HL-60 (cell line): ENCODE results near the gene ATG4A.

ENCODE experiments used
- DNase-seq, 2 experiments: peaks; one replicate each; pipeline ENCODE4 v3.0.0-alpha.2; 2010 to 2020; ENCODE audit warnings: low read depth in 1 of 2, low spot score in 1 of 2
- H3K27ac ChIP-seq: fragments of 250-450 bp; sonication (Bioruptor Pico); replicated peaks from 2 replicates; pipeline ENCODE4 v1.5.1; 2020; ENCODE audit warnings: mild to moderate bottlenecking, moderate library complexity
- H3K27me3 ChIP-seq: fragments of 250-450 bp; sonication (Bioruptor Pico); 2 replicates; pipeline ENCODE4 v1.5.1; 2021; ENCODE audit warnings: mild to moderate bottlenecking, moderate library complexity; ENCODE audit not compliant: insufficient read depth, poor library complexity, severe bottlenecking
- H3K4me3 ChIP-seq: replicated peaks from 2 replicates; pipeline ENCODE4 v1.5.1; 2011; ENCODE audit warnings: mild to moderate bottlenecking, control low read depth, low read length; ENCODE audit not compliant: insufficient read depth
- GABPA ChIP-seq: IDR thresholded peaks from 2 replicates; pipeline ENCODE4 v1.6.1; 2012; ENCODE audit warnings: low read depth
- POLR2AphosphoS5 ChIP-seq: IDR thresholded peaks from 2 replicates; pipeline ENCODE4 v1.6.1; 2012; ENCODE audit warnings: low read depth
- SPI1 ChIP-seq: IDR thresholded peaks from 2 replicates; pipeline ENCODE4 v1.6.1; 2012; ENCODE audit warnings: low read depth, mild to moderate bottlenecking, borderline replicate concordance
- TF ChIP-seq, protein P1 (sequence below): IDR thresholded peaks from one replicate; pipeline ENCODE4 v1.5.1; 2011; ENCODE audit warnings: low read length, control low read depth, inconsistent platforms; ENCODE audit not compliant: insufficient read depth
- TF ChIP-seq, protein P2 (sequence below): IDR thresholded peaks from 2 replicates; pipeline ENCODE4 v1.6.1; 2012; ENCODE audit warnings: low read depth; ENCODE audit not compliant: insufficient replicate concordance

ATG4A gene

DNA sequence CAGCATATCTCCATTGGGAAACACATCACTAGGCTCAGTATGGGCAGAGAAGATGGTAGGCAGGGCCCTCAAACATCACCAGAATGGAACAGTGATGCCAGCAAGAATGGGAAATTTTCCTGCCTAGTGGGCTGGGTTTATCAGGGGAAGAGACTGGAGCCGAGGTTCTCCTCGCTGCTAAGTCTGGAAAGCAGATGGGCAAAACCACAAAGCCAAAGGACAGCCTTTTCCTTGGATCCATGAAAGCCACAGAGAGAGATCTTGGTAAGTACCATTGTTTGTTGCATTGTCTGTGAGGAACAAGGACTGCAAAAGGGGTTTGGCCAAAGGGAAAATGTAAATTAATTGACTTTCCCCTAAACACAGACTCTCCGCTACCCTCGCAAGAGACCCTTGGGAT lies 80.1 kb downstream of the ATG4A start:
- Histone ChIP-seq H3K27ac (no peak overlapping the region), H3K27me3 (no peaks in the 10 kb centered on the region), H3K4me3 (no peak overlapping the region)
- no peak for DNase-seq
- TF ChIP-seq GABPA (no peak), POLR2AphosphoS5 (no peak), SPI1 (no peak)
- TF ChIP-seq, protein P1, sequence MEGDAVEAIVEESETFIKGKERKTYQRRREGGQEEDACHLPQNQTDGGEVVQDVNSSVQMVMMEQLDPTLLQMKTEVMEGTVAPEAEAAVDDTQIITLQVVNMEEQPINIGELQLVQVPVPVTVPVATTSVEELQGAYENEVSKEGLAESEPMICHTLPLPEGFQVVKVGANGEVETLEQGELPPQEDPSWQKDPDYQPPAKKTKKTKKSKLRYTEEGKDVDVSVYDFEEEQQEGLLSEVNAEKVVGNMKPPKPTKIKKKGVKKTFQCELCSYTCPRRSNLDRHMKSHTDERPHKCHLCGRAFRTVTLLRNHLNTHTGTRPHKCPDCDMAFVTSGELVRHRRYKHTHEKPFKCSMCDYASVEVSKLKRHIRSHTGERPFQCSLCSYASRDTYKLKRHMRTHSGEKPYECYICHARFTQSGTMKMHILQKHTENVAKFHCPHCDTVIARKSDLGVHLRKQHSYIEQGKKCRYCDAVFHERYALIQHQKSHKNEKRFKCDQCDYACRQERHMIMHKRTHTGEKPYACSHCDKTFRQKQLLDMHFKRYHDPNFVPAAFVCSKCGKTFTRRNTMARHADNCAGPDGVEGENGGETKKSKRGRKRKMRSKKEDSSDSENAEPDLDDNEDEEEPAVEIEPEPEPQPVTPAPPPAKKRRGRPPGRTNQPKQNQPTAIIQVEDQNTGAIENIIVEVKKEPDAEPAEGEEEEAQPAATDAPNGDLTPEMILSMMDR: no peak
- TF ChIP-seq, protein P2, sequence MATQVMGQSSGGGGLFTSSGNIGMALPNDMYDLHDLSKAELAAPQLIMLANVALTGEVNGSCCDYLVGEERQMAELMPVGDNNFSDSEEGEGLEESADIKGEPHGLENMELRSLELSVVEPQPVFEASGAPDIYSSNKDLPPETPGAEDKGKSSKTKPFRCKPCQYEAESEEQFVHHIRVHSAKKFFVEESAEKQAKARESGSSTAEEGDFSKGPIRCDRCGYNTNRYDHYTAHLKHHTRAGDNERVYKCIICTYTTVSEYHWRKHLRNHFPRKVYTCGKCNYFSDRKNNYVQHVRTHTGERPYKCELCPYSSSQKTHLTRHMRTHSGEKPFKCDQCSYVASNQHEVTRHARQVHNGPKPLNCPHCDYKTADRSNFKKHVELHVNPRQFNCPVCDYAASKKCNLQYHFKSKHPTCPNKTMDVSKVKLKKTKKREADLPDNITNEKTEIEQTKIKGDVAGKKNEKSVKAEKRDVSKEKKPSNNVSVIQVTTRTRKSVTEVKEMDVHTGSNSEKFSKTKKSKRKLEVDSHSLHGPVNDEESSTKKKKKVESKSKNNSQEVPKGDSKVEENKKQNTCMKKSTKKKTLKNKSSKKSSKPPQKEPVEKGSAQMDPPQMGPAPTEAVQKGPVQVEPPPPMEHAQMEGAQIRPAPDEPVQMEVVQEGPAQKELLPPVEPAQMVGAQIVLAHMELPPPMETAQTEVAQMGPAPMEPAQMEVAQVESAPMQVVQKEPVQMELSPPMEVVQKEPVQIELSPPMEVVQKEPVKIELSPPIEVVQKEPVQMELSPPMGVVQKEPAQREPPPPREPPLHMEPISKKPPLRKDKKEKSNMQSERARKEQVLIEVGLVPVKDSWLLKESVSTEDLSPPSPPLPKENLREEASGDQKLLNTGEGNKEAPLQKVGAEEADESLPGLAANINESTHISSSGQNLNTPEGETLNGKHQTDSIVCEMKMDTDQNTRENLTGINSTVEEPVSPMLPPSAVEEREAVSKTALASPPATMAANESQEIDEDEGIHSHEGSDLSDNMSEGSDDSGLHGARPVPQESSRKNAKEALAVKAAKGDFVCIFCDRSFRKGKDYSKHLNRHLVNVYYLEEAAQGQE: no peak

DNA sequence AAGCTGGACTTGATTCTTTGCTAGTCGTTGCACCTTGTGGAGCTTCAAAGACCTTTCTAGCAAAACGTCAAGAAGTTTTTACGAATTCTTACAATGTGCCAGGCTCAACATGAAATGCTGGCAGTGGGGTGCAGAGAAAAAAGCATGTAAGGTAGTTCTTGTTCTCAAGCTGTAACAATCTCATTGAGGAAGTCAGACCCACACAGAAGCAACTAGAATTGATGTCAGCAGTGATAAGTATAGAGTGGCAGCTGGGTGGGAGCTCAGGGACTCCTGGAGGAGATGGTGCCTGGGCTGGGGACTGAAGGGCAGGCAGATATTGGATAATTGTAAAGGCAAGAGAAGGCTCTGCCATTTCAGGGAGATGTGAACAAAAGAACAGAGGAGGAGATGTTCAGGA lies 82.3 kb downstream of the ATG4A start:
- DNase-seq: no peak
- TF ChIP-seq, protein P1: no peak
- TF ChIP-seq GABPA (no peak), SPI1 (no peak), POLR2AphosphoS5 (no peak)
- TF ChIP-seq, protein P2: no peak
- Histone ChIP-seq H3K27me3 (no peaks in the 10 kb centered on the region), H3K27ac (no peak overlapping the region), H3K4me3 (no peak overlapping the region)

DNA sequence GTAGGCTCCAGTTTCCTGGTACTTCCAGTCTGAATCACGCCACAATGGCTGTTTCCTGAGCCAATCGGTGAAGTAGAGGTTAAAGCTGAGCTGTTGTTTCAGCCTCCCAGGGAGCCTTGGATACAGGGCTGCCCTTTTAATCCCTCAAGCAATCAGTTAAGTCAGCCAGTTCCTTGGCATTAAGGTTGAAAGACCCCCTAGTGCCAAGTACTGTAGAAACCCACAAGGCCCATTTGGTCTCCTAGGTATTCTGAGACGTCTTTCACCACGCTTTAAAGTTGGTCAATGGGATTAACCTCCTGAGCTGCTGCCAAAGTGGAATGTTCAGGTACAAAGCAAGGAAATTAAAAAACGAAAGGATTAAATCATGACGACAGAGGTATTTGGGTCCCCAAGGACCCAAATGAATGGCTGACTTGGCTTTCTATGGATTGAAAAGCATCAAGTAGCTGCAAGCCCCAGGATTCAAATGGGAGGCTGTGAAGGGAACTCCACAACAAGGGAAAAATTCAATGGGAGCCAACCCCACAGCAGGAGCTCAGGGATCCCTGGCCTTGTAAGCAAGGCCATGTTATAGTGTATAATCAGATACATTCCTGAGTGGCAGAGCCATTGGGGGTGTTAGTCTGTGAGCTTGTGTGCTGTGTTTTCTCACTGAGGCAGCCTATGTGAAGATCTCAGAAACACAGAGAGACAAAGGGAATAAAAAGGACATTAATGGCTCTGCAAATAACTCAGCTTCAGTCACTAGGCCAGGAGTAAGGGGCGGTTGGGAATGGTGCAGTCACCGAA lies 86.0 kb downstream of the ATG4A start:
- TF ChIP-seq, protein P2: no peak
- no peak for TF ChIP-seq SPI1
- TF ChIP-seq, protein P1: no peak
- TF ChIP-seq GABPA: no peak
- TF ChIP-seq POLR2AphosphoS5: no peak
- Histone ChIP-seq H3K27ac (no peak overlapping the region), H3K27me3 (no peaks in the 10 kb centered on the region), H3K4me3 (no peak overlapping the region)
- DNase-seq: no peak
